ENCODE results near the gene LAMA5.

DNA sequence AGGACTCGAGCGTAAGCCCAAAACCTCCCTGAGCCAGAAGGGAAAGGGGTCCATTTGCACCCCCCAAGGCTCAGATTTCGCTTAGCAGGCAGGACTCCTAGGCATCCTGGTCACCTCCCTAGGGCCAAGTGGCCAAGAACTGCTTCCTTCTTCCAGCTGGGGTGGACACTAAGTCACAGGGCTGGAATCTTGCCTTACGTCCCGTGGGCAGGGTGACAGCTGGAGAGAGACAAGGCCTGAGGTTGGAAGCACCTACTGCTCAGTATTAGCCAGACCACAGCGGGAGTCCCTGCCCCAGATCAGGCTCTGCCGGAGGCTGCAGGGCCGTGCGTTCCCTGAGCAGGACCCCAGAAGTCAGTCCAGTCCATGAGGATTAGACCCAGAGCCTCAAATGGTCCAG, 19.7 kb downstream of the LAMA5 start:
- TF ChIP-seq, protein P1, sequence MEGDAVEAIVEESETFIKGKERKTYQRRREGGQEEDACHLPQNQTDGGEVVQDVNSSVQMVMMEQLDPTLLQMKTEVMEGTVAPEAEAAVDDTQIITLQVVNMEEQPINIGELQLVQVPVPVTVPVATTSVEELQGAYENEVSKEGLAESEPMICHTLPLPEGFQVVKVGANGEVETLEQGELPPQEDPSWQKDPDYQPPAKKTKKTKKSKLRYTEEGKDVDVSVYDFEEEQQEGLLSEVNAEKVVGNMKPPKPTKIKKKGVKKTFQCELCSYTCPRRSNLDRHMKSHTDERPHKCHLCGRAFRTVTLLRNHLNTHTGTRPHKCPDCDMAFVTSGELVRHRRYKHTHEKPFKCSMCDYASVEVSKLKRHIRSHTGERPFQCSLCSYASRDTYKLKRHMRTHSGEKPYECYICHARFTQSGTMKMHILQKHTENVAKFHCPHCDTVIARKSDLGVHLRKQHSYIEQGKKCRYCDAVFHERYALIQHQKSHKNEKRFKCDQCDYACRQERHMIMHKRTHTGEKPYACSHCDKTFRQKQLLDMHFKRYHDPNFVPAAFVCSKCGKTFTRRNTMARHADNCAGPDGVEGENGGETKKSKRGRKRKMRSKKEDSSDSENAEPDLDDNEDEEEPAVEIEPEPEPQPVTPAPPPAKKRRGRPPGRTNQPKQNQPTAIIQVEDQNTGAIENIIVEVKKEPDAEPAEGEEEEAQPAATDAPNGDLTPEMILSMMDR (IDR thresholded peaks at IDR 0.05 in 2 of 3, conservative IDR thresholded peaks at IDR 0.05 in 1 of 3; ENCODE audit: borderline replicate concordance in 1 of 3, insufficient read depth in 1 of 3, low read depth in 2 of 3, low read length in 2 of 3): no peak
- no peak for TF ChIP-seq POLR2AphosphoS5 (IDR thresholded peaks at IDR 0.05; ENCODE audit: low read depth, low read length)
- TF ChIP-seq POLR2A (IDR thresholded peaks at IDR 0.05; ENCODE audit: borderline replicate concordance, extremely low read depth, insufficient read depth, insufficient read length): no peak
- no peak for TF ChIP-seq EZH2 (IDR thresholded peaks at IDR 0.05)
